Neuronal stem cell (in vitro differentiated cells): ENCODE results near the gene OVOL1.
"Not testable (repeated sequence)": the region's sequence is repeated elsewhere in the genome, so short reads cannot be mapped to it uniquely, and the experiment has no call there.

Source experiments
- DNase-seq: peaks from one replicate; pipeline ENCODE4 v3.0.0-alpha.2; 2013; ENCODE audit warnings: low spot score
- H2AFZ ChIP-seq: one replicate; pipeline ENCODE4 v1.6.1; 2013; ENCODE audit warnings: mild to moderate bottlenecking, low read length, inconsistent platforms
- H2AK5ac ChIP-seq: 2 replicates; pipeline ENCODE4 v1.6.1; 2013; ENCODE audit warnings: low read depth, mild to moderate bottlenecking, inconsistent platforms, low read length, moderate library complexity, mixed read lengths
- H2BK120ac ChIP-seq: 2 replicates; pipeline ENCODE4 v1.6.1; 2013; ENCODE audit warnings: low read depth, mild to moderate bottlenecking, inconsistent platforms, low read length, moderate library complexity, mixed read lengths
- H2BK12ac ChIP-seq: one replicate; pipeline ENCODE4 v1.6.1; 2013; ENCODE audit warnings: low read length, inconsistent platforms
- H2BK15ac ChIP-seq: 2 replicates; pipeline ENCODE4 v1.6.1; 2013; ENCODE audit warnings: mild to moderate bottlenecking, low read length, inconsistent platforms, mixed read lengths
- H2BK5ac ChIP-seq: one replicate; pipeline ENCODE4 v1.6.1; 2013; ENCODE audit warnings: inconsistent platforms, mild to moderate bottlenecking, low read length, moderate library complexity
- H3K14ac ChIP-seq: one replicate; pipeline ENCODE4 v1.6.1; 2013; ENCODE audit warnings: low read length, inconsistent platforms
- H3K18ac ChIP-seq: 2 replicates; pipeline ENCODE4 v1.6.1; 2013; ENCODE audit warnings: low read length, inconsistent platforms
- H3K23ac ChIP-seq: 2 replicates; pipeline ENCODE4 v1.6.1; 2013; ENCODE audit warnings: low read depth, mild to moderate bottlenecking, mixed read lengths, low read length, inconsistent platforms; ENCODE audit not compliant: poor library complexity
- H3K27ac ChIP-seq: replicated peaks from 3 replicates; pipeline ENCODE4 v1.5.1; 2013; ENCODE audit warnings: low read length, inconsistent platforms
- H3K27me3 ChIP-seq, 3 experiments: 2 replicates each; pipeline ENCODE4 v1.6.1; 2013; ENCODE audit warnings: low read length in 3 of 3, mild to moderate bottlenecking in 2 of 3, inconsistent platforms in 1 of 3, low read depth in 1 of 3, mixed read lengths in 1 of 3, moderate library complexity in 1 of 3; ENCODE audit not compliant: control insufficient read depth in 3 of 3, insufficient read depth in 3 of 3
- H3K36me3 ChIP-seq, 2 donors: replicated peaks in 1 of 2; 2 replicates each; pipeline ENCODE4 v1.6.1; 2013; ENCODE audit warnings: low read length in 2 of 2; ENCODE audit not compliant: control insufficient read depth in 2 of 2, insufficient read depth in 2 of 2
- H3K4ac ChIP-seq: 2 replicates; pipeline ENCODE4 v1.6.1; 2013; ENCODE audit warnings: inconsistent platforms, mild to moderate bottlenecking, low read length, moderate library complexity
- H3K4me1 ChIP-seq, 2 donors: 1 replicate in 1 of 2; 2 replicates in 1 of 2; pipeline ENCODE4 v1.6.1; 2013; ENCODE audit warnings: low read length in 2 of 2, low read depth in 1 of 2; ENCODE audit not compliant: control insufficient read depth in 2 of 2, insufficient read depth in 1 of 2
- H3K4me2 ChIP-seq: one replicate; pipeline ENCODE4 v1.6.1; 2013; ENCODE audit warnings: mild to moderate bottlenecking, low read length, inconsistent platforms; ENCODE audit not compliant: insufficient read depth, poor library complexity, severe bottlenecking
- H3K4me3 ChIP-seq, 2 donors: 2 replicates each; pipeline ENCODE4 v1.5.1; 2013; ENCODE audit warnings: low read length in 2 of 2, mild to moderate bottlenecking in 2 of 2, inconsistent platforms in 1 of 2, moderate library complexity in 1 of 2
- H3K79me1 ChIP-seq: one replicate; pipeline ENCODE4 v1.6.1; 2013; ENCODE audit warnings: low read depth, mild to moderate bottlenecking, inconsistent platforms, low read length, moderate library complexity
- H3K9ac ChIP-seq: one replicate; pipeline ENCODE4 v1.6.1; 2013; ENCODE audit warnings: mild to moderate bottlenecking, low read depth, low read length, inconsistent platforms; ENCODE audit not compliant: poor library complexity
- H3K9me3 ChIP-seq, 2 donors: replicated peaks in 1 of 2; 2 replicates each; pipeline versions ENCODE3 to v1.6.1; 2013; ENCODE audit warnings: low read length in 2 of 2, mild to moderate bottlenecking in 2 of 2, inconsistent platforms in 1 of 2, low read depth in 1 of 2, mixed read lengths in 1 of 2, moderate library complexity in 1 of 2; ENCODE audit not compliant: control insufficient read depth in 2 of 2, insufficient read depth in 1 of 2
- H4K8ac ChIP-seq: one replicate; pipeline ENCODE4 v1.6.1; 2013; ENCODE audit warnings: low read depth, mild to moderate bottlenecking, inconsistent platforms, low read length, moderate library complexity
- H4K91ac ChIP-seq: one replicate; pipeline ENCODE4 v1.6.1; 2013; ENCODE audit warnings: low read length, low read depth, mild to moderate bottlenecking, inconsistent platforms; ENCODE audit not compliant: poor library complexity
- WGBS, 2 donors: extraction: QIAGEN DNeasy Blood & Tissue Kit; methylation state at CpG; one replicate each; pipeline ENCODE4 v1.1.7; 2013; ENCODE audit warnings: missing lambda C conversion rate in 2 of 2, mixed read lengths in 1 of 2; ENCODE audit not compliant: insufficient read length in 2 of 2, insufficient replicate concordance in 1 of 2; ENCODE audit errors: extremely low coverage in 2 of 2; 5-methylcytosine and 5-hydroxymethylcytosine counted together

OVOL1 gene

DNA sequence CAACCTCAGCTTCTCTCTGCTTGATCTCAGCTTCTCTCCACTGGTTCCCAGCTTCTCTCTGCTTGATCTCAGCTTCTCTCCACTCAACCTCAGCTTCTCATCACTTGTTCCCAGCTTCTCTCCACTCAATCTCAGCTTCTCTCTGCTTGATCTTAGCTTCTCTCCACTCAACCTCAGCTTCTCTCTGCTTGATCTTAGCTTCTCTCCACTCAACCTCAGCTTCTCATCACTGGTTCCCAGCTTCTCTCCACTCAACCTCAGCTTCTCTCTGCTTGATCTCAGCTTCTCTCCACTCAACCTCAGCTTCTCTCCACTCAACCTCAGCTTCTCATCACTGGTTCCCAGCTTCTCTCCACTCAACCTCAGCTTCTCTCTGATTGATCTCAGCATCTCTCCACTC is 45.4 kb downstream of the OVOL1 start:
- H2BK5ac ChIP-seq, H3K4me2 ChIP-seq, H3K4me3 ChIP-seq, H2BK120ac ChIP-seq, H4K8ac ChIP-seq, H3K14ac ChIP-seq, H2AFZ ChIP-seq, H2BK12ac ChIP-seq, H3K9ac ChIP-seq, DNase-seq, H2AK5ac ChIP-seq, H3K27ac ChIP-seq, H3K23ac ChIP-seq, H3K9me3 ChIP-seq, H3K79me1 ChIP-seq, H3K4ac ChIP-seq, H2BK15ac ChIP-seq, H3K18ac ChIP-seq, H4K91ac ChIP-seq, H3K36me3 ChIP-seq, H3K27me3 ChIP-seq: not testable (repeated sequence)
- H3K4me1 ChIP-seq, result peaks cover 5 to 14% of the 10 kb centered on the region in 2 donors

DNA sequence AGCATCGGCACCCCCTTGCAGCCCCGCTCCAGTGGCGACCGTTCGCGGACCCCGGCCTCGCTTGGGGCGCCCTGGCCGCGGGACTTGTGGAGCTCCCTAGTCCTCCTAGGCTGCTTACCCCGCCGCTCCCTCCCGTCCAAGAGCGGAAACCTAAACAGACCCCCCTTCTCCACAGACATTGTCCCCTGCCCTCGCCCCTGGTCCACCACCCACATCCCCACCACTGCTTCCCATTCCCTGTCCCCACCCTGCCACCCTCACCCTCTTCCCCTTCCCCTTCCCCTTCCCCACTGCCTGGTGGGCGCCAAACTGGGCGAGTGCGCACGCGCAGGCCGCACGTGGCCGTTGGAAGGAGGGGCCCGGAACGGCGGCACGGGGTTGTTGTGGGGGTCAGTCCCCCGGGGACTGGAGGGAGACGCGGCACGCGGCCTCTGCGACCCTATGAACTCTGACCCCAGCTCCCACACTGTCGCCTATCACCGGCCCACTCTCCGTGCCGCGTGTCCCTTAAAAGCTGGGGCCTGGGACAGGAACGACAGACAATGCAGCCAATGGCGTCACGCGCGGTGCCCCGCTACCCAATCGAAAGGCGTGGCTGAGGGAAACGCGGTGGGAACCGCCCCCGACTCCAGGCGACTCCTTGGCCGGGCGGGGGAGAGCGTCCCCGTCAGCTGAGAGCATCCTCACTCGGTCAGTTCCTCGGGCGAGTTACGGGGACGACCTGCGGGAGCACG is 46.6 kb downstream of the OVOL1 start, which contains the start of gene SNX32:
Gene SNX32, plus strand, starts transcription at position 667 of the 734 bp plus-strand sequence. CDS start 103 bp downstream, outside the sequence.
- Histone ChIP-seq H3K4me2 (peak within 1 kb of the TSS; percentile 83), H2BK12ac (peak within 1 kb of the TSS; percentile 66), H3K36me3 (no peaks in the 10 kb centered on the region), H3K9ac (peak within 1 kb of the TSS; percentile 85), H2AK5ac (no peak within 1 kb of the TSS), H3K4me3 (peak within 1 kb of the TSS; percentile 52 to 80), H3K79me1 (peaks cover 5% of the 10 kb centered on the region), H4K8ac (peak within 1 kb of the TSS; percentile 45), H3K27ac (no peak within 1 kb of the TSS), H3K27me3 (peaks cover 0 to 6% (median 2%) of the 10 kb centered on the region in 3 experiments), H3K18ac (peak within 1 kb of the TSS; percentile 97), H2BK120ac (no peak within 1 kb of the TSS), H3K4me1 (peaks cover 5 to 14% of the 10 kb centered on the region in 2 donors), H2BK5ac (no peak within 1 kb of the TSS), H3K14ac (no peak within 1 kb of the TSS), H3K23ac (peak within 1 kb of the TSS; percentile 45), H4K91ac (peak within 1 kb of the TSS; percentile 49), H2AFZ (peak within 1 kb of the TSS; percentile 88), H3K4ac (no peak within 1 kb of the TSS), H3K9me3 (peaks cover 0 to 3% of the 10 kb centered on the region in 2 donors), H2BK15ac (peak within 1 kb of the TSS; percentile 12)
- peak; percentile 93 for DNase-seq
- no CpG with 5 or more reads among the region's 63 CpGs for WGBS, 2 donors

DNA sequence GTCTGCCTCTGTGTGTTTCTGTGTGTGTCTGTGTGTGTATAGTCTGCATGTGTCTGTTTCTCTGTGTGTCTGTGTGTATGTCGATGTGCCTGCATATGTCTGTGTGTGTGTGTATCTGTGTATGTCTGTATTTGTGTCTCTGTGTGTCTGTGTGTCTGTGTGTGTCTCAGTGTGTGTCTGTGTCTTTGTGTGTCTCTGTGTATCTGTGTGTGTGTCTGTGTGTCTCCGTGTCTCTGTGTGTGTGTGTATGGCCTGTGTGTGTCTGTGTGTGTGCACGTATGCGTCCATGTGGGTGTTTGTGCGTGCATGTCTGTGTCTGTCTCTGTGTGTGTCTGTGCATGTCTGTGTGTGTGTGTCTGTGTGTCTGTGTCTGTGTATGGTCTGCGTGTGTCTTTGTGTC is 47.3 kb downstream of the OVOL1 start:
- H2BK120ac ChIP-seq, result no peak overlapping the region
- H3K18ac ChIP-seq, result no peak overlapping the region
- peak overlapping the region; percentile 85 for H3K9ac ChIP-seq
- DNase-seq, result no peak
- H2BK15ac ChIP-seq, result no peak overlapping the region
- H3K4me1 ChIP-seq, result peaks cover 5 to 14% of the 10 kb centered on the region in 2 donors
- H3K4me3 ChIP-seq, result peak overlapping the region; percentile 52 to 78
- H3K4me2 ChIP-seq, result peak overlapping the region; percentile 63
- peak overlapping the region; percentile 66 for H2BK12ac ChIP-seq
- H2AFZ ChIP-seq, result peak overlapping the region; percentile 88
- H3K36me3 ChIP-seq, result no peaks in the 10 kb centered on the region
- no peak overlapping the region for H3K27ac ChIP-seq
- H3K14ac ChIP-seq, result no peak overlapping the region
- H3K9me3 ChIP-seq, result peaks cover 0 to 3% of the 10 kb centered on the region in 2 donors
- peaks cover 0 to 6% (median 2%) of the 10 kb centered on the region in 3 experiments for H3K27me3 ChIP-seq
- no CpG with 5 or more reads among the region's 6 CpGs for WGBS, 2 donors
- H3K79me1 ChIP-seq, result peaks cover 5% of the 10 kb centered on the region
- H4K8ac ChIP-seq, result peak overlapping the region; percentile 45
- no peak overlapping the region for H2AK5ac ChIP-seq
- no peak overlapping the region for H3K4ac ChIP-seq
- peak overlapping the region; percentile 49 for H4K91ac ChIP-seq
- no peak overlapping the region for H2BK5ac ChIP-seq
- H3K23ac ChIP-seq, result peak overlapping the region; percentile 9

DNA sequence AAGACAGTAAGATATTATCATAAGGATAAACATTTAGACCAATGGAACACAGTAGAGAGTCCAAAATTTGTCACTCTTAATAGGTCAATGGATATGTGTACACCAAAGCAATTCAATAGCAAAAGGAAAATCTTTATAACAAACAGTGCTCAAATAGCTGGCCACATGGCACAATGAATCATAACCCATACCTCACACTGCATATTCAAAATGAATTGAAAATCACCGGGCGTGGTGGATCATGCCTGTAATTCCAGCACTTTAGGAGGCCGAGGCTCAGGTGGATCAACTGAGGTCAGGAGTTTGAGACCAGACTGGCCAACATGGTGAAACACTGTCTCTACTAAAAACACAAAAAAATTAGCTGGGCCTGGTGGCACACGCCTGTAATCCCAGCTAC is 55.3 kb downstream of the OVOL1 start:
- peaks cover 0 to 3% of the 10 kb centered on the region in 2 donors for H3K9me3 ChIP-seq
- no peak overlapping the region for H2BK12ac ChIP-seq
- no CpG with 5 or more reads among the region's 4 CpGs for WGBS, 2 donors

More for the DNA sequence above, 55.3 kb downstream of the OVOL1 start:
- Histone ChIP-seq H2AK5ac (no peak overlapping the region), H3K4me1 (no peaks in the 10 kb centered on the region), H2AFZ (no peak overlapping the region), H3K27me3 (no peaks in the 10 kb centered on the region), H3K14ac (no peak overlapping the region), H3K4me2 (no peak overlapping the region), H4K8ac (no peak overlapping the region), H3K36me3 (no peaks in the 10 kb centered on the region), H2BK15ac (no peak overlapping the region), H2BK5ac (no peak overlapping the region), H3K18ac (no peak overlapping the region), H3K4ac (no peak overlapping the region), H3K79me1 (no peaks in the 10 kb centered on the region), H3K4me3 (no peak overlapping the region), H2BK120ac (no peak overlapping the region), H4K91ac (no peak overlapping the region), H3K9ac (no peak overlapping the region), H3K27ac (no peak overlapping the region), H3K23ac (no peak overlapping the region)
- no peak for DNase-seq
